Mammary epithelial cell (primary cell): ENCODE results near the gene CELF5.

Experiments used
- EZH2 ChIP-seq: IDR thresholded peaks from 2 replicates; pipeline ENCODE4 v1.6.1; 2012; ENCODE audit warnings: low read length, inconsistent platforms, borderline replicate concordance
- TF ChIP-seq, protein P1 (sequence below), 2 donors: IDR thresholded peaks in 1 of 2; conservative IDR thresholded peaks in 1 of 2; 2 replicates each; pipeline ENCODE4 v1.5.1; 2011 to 2012; ENCODE audit warnings: inconsistent platforms in 2 of 2, low read length in 2 of 2, mild to moderate bottlenecking in 2 of 2, control low read depth in 1 of 2, low read depth in 1 of 2; ENCODE audit not compliant: insufficient read depth in 1 of 2; ENCODE audit errors: extremely low read depth in 1 of 2

DNA sequence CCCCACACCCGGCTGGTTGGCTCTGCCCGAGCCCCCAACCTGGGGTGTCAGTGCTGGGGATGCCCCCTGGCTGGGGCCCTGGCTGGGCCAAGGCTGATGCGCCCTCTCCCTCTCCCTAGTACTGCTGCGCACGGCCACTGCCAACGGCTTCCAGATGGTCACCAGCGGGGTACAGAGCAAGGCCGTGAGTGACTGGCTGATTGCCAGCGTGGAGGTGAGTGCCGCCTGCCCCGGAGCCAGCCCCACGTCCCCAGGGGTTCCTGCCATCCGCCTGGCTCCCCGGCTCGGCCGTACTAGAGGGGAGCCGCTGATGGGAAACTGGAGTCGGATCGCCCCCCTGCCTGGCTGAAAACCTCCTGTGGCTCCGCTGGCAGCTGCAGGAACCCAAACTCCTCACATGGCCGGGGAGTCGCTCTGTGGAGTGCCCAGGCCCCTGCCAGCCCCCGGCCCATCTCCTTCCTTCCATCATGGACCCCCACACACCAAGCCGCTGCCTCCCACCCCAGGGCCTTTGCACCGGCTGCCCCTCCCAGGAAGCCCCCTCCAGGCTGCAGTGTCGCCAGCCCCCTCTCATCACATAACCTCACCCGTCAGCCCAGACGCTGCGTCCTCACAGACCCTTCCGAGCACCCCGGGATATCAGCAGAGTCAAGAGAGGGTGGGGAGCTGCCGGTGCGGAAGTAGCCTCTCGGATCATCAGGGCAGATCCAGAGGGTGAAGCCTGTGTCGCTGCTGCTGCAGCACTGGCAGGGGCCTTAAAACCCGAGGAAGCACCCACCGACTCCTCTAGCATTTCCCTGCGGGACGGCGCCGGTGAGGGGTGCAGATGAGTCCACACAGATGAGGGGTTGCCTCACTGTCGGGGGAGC lies 28.2 kb upstream of the CELF5 start:
- TF ChIP-seq, protein P1, sequence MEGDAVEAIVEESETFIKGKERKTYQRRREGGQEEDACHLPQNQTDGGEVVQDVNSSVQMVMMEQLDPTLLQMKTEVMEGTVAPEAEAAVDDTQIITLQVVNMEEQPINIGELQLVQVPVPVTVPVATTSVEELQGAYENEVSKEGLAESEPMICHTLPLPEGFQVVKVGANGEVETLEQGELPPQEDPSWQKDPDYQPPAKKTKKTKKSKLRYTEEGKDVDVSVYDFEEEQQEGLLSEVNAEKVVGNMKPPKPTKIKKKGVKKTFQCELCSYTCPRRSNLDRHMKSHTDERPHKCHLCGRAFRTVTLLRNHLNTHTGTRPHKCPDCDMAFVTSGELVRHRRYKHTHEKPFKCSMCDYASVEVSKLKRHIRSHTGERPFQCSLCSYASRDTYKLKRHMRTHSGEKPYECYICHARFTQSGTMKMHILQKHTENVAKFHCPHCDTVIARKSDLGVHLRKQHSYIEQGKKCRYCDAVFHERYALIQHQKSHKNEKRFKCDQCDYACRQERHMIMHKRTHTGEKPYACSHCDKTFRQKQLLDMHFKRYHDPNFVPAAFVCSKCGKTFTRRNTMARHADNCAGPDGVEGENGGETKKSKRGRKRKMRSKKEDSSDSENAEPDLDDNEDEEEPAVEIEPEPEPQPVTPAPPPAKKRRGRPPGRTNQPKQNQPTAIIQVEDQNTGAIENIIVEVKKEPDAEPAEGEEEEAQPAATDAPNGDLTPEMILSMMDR (conservative IDR thresholded peaks at IDR 0.05 in 1 of 2, IDR thresholded peaks at IDR 0.05 in 1 of 2; ENCODE audit: extremely low read depth in 1 of 2, insufficient read depth in 1 of 2, low read depth in 1 of 2, low read length in 2 of 2) = no peak
- no peak for TF ChIP-seq EZH2
